ENCODE results near the gene BNIPL.

Gene BNIPL
- 0 to 0.39 (median 0.10) reads per million in 18 experiments for total RNA-seq

- DNase-seq, result no peak
These were observed at the start of gene BNIPL for GRCh38 chr1:151036356-151036755. BNIPL (plus strand) TSS chr1:151036586; CDS start chr1:151036726, 140 bp downstream.

DNA sequence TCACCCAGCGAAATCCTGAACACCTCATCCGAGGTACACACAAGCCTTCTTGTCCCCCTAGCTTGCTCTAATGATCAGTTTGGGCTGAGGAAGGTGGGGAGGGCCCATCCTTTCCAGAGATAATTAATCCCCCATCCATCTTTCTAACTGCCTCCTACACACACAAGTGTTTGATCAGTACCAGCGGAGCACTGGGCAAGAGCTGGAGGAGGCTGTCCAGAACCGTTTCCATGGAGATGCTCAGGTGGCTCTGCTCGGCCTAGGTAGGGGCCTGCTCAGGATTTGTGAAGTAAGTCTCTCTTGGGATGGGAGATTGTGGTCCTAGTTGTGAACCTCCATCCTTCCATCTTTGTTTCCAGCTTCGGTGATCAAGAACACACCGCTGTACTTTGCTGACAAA lies 48.5 kb upstream of the BNIPL start:
- DNase-seq, result no peak

- no peak for DNase-seq
These were observed 43.8 kb upstream of the BNIPL start for GRCh38 chr1:150992626-150993025.

DNA sequence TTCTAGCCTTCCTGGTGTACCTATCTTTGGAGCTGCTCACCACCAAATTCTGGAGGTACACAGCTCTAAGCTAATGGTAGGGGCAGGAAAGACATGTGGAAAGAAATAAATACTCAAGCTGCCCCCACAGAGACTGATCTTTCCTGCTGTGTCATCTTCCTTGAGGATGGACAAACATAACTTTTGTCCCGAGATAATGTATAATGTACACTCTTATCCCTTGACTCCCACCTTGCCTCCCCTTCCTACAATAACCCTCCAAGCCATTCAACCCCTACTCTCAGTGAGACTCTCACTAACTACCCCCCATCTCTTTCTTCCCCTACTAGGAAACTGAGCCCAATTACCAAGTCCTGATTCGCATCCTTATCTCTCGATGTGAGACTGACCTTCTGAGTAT lies 42.1 kb upstream of the BNIPL start:
- no peak for DNase-seq

- no peak for DNase-seq
These were observed 40.9 kb upstream of the BNIPL start for GRCh38 chr1:150995460-150995859.

DNA sequence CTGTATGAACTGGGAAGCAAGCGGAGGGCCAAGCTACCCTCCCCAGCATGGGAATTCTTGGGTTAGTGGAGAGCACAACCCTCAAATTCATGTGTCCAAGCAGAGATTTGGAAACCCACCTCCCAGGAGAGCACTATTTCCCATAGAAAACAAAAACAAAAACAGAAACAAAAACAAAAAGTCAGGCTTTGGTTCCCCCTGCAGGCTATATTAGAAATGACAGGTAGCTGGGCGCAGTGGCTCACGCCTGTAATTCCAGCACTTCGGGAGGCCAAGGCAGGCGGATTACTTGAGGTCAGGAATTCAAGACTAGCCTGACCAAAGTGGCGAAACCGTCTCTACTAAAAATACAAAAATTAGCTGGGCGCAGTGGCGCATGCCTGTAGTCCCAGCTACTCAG lies 40.5 kb upstream of the BNIPL start:
- peak; percentile 36 to 45 for DNase-seq

- no peak for DNase-seq
These were observed 39.1 kb upstream of the BNIPL start for GRCh38 chr1:150997126-150997872.

DNA sequence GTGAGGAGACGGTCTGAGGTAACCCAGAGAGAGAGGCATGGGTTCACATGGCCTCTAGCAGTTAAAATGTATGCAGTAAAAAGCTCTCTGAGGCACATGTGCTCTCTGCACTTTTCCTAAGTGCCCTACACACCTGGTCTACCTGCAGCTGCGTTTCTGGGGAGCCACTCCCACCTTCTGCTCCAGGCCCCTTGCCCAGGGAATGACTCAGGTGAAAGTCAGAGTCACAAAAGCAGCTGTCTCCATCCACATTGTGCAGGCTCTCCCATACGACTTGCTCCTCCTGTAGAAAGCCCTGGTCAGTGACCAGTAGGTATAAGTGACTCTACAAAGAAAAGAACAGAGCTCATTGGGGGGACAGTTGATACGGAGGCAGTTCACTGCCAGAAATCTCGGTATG lies 38.4 kb upstream of the BNIPL start:
- DNase-seq, result no peak

DNA sequence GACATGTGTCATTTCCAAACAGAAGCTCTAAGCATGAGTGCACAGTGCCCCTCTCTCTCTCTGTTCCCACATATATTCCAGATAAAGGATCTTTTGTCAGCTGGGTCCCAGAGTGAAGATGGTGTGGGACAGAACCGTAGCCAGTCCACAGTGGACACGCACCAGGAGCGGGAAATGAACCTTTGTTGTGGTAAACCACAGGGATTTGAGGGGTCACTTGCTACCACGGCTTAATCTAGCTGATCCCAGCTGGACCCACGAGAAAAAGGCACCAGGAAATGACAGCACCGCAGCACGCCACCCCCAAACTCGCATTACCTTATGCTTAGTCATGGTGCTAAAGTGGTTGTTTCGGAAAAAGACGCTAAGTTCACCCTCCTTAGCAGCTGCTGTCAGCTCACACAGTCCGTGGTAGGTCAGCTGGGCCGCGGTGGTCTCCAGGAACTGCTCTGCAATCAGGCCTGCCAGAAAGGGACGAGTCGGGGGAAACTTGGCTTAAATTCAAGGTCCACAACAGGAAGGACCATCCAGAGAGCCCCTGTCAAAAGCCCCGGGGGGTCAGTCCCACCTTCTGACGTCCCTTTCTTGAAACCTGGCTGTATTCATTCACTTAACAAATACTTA lies 37.2 kb upstream of the BNIPL start:
- DNase-seq, result peak; percentile 19 to 67

DNA sequence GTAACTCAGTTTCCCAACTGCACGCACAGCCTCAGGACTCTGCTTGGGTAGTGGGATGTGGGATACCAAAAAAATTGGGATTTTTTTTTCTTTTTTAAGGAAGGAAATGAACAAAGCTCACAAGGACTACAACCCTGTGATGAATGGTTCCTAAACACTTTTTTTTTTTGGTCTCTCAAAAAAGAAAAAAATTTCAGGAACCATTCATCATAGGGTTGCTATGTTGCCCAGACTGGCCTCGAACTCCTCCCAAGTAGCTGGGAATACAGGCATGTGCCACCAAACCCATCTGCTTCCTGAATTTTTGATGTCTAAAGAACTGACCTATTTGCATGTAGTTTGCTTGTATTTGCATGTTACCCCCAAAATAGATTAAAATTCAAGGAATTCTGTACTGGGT lies 36.5 kb upstream of the BNIPL start:
- DNase-seq, result peak; percentile 21 to 31

- no peak for DNase-seq
These were observed 36.0 kb upstream of the BNIPL start for GRCh38 chr1:151000408-151000807.

DNA sequence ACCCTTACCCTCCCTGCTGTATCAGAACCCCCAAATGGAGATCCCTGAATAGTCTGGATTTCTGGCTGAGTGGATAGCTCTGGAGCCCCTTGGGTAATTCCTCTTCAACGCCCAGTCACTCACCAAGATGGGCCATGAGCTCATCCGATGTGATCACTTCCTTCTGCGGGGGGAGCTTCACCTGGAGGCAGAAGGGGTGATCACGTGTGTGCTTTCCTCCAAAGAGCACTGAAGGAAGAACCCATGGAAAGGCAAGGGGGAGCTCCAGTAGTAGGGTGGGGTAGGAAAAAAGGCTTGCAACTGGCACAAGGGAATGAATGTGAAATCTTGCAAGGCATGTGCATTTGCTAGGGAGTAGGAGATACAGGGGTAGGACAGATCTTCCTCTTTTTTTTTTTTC lies 34.8 kb upstream of the BNIPL start:
- peak; percentile 60 to 79 for DNase-seq

DNA sequence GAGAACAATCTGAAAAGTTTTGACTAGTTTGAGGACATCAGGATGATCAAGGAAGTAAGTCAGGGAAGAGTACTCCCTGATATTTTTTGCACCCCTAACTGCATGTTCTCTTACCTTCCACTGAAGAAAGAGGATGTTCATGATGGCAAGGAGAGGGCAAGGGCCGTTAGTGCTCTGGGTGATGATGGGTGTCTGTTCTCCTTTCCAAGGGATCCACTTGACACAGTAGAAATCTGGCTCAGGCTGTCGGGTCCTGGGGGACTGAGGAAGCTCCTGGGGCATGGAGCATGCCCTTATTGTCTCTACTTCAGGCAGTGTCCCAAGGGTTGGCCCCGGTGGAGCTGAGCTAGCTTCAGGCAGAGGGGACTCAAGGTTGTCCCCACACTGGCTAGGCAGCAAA lies 34.3 kb upstream of the BNIPL start:
- DNase-seq, result peak; percentile 41 to 46

- DNase-seq, result no peak
These were observed 33.8 kb upstream of the BNIPL start for GRCh38 chr1:151002611-151003010.

GRCh38 chr1:151003180-151003579 lies 33.2 kb upstream of the BNIPL start:
- DNase-seq, result peak in 1 of 2 donors; percentile 19

DNA sequence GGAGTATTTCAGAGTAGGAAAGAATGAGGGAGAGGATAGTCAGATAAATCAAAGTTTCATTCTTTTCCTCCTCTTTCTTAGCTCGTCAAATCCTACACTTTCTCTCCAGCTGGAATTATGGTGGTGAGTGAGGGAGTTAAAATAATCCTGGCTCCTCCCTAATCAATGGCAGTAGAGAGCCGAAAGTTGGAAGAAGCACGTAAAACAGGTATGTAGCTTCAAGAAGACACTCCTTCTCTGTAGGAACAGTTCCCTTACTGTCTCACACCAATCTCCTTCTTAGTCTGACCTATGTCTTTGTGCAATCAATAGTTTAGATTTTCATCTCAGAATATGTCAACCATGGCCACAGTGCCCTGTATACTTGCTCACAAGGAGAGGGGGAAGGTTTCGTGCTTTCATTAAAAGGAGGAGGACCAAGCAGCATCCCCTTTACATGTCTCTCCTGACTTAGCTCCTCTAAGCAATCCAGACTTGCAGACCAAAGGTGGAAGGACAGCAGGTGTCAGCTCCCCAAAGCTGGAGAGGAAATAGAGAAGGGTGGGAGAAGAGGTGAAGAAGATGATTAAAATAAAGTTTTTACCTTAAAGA lies 30.6 kb upstream of the BNIPL start:
- DNase-seq, result no peak

GRCh38 chr1:151006327-151007052 lies 29.9 kb upstream of the BNIPL start, which contains the start of gene MINDY1:
MINDY1 (minus strand) TSS chr1:151006902; CDS start chr1:151002617, 4,285 bp downstream.
- DNase-seq, result peak; percentile 72 to 78

DNA sequence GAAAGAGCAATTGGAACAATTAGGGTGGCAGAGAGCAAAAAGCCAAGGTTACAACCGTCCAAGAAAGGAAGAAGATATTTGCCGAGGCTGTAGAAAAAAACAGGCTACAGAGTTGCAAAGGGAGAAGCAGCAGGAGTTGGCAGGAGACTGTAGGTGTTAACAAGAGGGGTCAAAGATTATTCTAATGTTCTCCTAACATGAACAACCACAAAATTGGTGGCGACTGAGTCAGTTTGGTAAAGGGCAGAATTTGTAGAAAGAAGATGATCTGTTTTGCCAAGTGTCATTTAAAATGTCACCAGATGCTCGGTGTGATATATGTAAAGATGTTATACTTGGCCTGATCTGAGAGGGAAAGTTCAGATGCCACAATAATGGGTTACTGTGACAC lies 28.5 kb upstream of the BNIPL start:
- DNase-seq, result no peak

- DNase-seq, result peak; percentile 98 to 99
These were observed 27.9 kb upstream of the BNIPL start, which contains the start of gene PRUNE1 for GRCh38 chr1:151008244-151009205. PRUNE1 (plus strand) TSS chr1:151008449; CDS start chr1:151008633, 184 bp downstream.

- DNase-seq, result no peak
These were observed 27.2 kb upstream of the BNIPL start for GRCh38 chr1:151009206-151009587.

DNA sequence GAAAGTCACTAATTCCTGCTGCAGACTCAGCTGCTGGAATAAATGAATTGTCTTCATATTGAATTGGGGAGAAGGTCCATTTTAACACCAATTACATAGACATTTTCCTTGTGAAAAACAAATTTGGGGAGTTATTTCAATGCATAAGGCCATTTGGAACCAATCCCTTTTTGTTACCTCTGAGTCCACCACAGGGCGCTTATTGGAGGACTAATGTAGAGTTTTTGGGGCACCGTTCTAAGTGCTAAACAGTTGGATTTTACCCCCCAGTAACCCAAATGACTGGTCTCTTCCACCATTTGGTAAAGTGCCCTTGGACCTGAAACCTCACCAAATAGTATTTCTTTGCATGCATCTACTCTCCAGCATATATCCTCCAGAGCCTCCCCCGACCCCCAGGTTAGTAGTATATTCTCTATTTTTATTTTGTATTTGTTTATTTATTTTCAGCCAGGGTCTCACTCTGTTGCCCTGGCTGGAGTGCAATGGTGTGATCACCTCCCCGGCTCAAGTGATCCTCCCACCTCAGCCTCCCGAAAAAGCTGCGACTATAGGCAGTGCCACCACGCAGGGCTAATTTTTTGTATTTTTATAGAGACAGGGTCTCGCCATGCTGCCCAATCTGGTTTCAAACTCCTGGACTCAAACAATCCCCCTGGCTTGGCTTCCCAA lies 26.6 kb upstream of the BNIPL start:
- DNase-seq, result no peak

Measured in inflammatory macrophage (primary cell).